Hypothalamus (tissue), 51 donors: ENCODE data around the gene CSRP3.

Experiments
- DNase-seq, 51 donors: peaks; one replicate each; lab custom pipeline; 2025; lab: John Stamatoyannopoulos, UW

Gene CSRP3

DNA sequence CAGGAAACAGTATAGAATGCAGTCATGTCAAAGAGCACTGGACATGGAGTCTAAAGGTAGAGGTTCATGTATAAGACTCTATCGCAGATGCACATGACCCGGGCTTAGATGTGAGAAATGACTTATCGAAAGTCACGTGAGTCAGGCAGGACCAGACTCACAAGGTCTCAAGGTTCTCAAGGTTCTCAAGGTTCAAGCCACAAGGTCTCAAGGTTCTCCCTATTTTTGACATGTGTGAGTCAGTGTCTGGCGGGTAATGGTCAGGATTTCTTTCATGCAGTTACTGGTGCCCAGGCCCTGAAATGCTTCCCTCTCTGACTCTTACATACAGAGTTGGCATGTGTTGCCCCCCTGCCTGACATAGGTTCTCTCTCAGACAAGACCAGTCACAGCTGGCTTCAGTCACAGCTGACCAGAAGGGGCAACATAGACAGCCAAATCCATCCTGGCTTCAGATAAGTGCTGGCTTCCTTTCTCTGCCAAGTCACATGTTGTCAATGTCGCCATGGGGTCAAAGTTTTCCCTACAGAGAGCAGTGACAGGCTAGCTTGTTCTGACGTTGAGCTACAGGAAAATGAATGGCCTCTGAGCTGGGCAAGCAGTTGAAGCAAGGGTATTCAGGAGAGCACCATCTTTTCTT, 10.1 kb downstream of the CSRP3 start:
- DNase-seq, result no peak

DNA sequence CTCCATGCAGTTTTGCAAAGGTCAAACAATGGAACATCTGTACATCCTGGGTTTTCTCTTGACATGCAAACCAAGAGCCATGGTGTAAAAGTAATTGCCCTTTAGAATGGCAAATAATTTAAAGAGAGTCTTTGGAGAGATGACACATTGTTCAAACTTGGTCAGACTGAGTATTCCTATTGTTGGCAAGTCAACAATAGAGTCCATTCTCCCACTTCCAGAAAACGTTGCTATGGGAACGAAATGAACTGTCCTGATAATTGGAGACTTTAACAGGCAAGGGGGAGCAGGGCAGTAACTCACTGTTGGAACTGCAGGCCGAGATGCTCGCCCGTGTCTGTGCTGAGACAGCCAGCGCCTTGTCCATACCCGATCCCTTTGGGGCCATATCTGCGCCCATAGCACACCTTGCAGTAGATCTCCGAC, 13.9 kb downstream of the CSRP3 start:
- DNase-seq, result peak in 30 of 51 donors; percentile 2 to 60 (median 22)

DNA sequence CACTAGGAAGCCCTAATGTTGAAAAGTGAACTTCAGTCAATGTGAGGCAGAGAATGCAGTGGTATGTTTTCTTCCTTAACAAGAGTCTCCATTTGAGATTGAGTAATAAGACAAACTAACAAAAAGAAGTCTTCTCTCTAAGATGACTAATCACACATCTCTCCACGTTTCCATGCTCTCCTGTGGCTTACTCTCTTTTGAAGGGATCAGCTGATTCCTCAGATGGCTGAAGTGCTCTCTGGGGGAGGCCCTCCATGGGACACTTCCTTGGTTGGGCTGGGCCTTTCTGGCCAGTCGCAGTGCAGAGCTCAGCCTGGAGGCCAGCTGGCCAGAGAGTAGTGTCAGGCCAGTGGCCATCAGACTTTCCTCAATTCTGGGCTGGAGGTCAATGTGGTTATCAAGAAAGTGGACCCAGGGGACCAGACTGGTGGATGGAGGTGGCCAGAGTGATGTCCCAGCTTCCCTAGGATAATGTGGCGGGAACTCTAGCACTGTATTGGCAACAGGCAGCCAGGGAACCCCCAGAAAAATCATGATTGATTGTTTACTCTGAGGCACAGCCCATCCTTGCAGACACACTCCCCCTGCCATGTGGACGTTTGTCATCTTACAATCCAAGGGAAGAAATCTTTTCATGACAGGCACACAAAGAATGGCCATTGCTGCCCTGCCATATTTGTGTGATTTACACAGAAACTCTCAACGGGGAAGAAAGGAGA, 14.5 kb downstream of the CSRP3 start:
- DNase-seq, result peak in 2 of 51 donors; percentile 6 to 22

DNA sequence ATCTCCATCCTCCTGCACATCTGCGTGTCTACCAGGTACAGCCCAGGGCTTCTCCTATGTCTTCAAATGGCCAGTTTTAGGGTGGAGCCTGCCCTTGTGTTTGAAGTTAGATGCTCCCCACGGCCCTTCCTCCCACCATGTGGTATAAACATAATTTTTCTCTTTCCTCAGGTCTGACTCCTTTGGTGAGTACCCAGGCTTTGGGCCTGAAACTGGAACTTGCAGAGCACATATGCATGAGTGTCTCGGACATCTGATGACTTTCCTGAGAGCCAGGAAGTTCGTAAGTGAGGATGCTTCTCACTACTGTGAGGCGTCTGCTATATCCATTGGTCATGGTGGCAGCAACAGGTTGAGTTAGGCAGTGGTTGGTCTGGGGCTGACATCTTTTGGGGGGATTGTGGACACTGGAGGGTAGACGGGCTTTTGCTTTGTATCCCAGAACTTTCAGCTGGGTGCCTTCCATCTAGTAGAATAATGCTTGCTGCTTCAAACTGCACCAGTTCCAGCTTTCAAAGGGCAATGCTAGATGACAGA, 16.2 kb downstream of the CSRP3 start:
- no peak for DNase-seq

DNA sequence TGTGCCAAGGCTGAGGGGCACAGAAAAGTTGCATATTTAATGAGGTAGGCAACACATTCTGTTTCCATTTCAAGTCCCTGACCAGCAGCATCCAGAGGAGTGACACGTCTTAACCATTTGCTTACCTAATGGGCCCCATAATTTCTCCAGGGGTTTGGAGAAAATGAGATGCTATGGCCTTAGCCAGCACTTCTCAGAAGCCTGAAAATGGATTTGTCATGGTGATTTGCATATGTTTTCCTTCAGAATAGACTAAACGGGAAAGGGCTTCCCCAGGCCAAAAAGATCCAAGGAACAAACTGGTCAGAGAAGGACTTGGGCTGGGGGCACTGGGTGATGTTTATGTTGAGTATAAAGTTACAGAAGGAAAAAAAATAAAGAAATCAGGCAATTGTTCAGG, 16.7 kb downstream of the CSRP3 start:
- DNase-seq, result no peak

DNA sequence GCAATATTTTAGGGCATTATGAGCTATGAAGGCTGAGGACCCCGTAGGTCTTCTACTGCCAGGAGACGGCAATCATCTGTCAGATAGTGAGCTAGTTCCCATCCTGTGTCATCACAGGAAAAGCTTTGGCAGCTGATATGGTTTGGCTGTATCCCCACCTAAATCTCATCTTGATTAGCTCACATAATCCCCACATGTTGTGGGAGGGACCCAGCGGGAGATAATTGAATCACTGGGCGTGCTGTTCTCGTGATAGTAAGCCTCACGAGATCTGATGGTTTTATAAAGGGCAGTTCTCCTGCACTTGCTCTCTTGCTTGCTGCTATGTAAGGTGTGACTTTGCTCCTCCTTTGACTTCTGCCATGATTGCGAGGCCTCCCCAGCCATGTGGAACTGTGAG, 18.1 kb downstream of the CSRP3 start:
- DNase-seq, result no peak

DNA sequence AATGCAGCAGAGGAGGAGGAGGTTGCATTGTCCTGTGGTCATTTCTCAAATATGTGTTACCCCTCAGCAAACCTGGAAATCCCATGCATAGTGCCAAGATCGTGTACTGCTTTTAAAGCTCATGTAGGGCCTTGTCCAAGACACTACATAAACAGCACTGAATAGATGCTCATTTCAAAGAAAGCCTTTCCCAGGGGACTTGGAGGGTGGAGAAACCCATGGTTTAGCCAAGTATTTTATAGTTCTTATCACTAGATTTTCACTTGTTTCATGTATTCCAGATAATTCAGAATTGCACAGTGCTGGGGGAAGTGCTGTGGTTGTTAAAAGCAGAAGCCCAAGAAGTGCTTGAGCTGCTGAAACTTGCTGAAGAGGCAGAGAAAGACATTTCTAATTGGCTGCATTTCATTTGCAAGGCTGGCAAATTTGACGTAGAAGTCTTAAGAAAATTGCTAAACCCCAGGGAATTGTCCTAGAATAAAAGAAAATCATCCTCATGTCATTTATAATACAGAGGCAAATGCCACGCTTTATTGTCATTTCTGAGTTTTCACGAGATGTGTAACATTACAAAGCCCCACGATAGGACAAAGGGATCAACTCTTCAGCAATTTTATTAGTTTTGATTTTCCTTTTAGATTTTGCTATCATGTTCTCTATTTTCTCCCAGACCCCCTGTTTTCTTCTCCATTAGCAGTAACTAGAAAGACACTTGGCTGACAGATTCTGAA, 20.1 kb downstream of the CSRP3 start:
- DNase-seq, result no peak

DNA sequence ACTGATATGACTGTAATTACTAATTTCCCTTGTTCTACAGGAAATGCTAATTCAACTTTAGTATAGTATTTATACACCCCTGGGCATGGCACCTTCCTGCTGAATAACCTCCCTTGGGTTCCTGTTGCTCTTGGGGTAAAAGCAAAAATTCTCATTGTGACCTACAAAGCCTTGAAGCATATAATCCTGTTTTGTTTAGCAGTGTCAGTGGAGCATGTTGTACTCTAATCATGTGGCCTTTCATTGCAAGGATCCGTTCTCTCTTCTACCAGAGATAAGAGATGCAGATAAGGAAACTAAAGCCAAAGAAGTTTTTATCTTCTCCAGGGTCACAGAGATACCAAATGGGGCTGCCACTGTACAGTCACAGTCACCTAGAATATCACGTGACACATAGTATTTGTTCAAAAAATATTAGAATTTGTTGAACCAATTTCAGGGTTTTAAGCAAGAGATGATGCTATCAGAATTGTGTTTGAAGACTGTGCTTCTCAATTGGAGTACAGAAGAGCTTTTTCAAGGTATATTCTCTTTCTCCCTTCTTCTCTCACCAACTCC, 25.1 kb downstream of the CSRP3 start:
- DNase-seq, result no peak

DNA sequence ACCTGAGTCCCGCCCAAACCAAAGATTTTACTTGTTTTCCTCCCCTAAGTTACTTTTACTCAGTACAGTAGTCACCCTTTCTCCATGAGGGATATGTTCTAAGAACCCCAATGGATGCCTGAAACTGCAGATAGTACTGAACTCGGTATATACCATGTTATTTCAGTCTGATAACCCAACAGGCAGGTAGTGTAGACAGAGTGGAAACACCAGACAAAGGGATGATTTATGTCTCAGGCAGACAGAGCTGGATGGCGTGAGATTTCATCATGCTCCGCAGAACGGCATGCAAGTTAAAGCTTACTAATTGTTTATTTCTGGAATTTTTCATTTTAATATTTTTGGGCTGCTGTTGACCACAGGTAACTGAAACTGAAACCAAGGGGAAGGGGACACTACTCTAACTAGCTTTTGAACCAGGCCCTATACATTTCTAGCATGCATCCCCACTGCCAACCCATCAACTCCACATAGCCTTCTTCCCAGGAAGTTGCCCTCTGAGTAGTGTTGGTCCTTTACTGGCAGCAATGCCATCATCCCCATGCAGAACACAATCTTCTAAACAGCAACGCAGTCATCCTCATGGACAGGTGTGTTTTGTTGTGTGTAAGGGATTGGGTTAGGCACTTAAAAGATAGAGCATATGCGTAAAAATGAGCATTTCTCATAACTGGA, 27.7 kb downstream of the CSRP3 start:
- no peak for DNase-seq

DNA sequence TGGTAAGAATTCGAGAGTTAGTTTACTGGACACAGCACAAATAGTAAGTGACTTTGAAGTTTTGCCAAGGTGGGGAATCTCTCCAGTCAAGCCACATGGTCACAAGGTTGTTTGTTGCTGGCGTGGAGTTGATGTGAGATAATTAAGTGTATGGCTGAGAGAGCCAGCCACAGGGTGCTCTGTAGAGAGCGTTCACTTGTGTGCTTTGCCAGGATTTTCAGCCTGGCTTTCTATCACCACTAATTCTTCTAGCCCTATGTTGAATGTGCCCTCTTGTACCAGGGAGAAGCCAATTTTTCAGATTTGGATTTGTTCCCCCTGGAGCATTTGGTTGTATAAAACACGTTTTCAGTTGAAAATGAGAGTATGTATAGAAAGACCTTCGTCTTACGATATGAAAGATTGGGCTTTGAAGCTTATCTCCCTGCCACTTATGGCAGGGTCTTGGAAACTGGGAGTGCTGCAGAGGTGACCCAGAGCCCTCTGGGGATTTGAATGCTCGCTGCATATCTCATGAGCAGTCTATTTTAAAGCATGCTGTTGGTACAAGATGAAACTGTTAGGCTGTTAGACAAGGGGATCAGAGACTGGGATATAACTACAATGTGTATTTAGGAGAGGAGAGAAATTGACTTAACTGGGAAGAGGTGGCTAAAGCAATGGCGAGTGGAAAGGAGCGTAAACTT, 28.6 kb downstream of the CSRP3 start:
- DNase-seq, result no peak

DNA sequence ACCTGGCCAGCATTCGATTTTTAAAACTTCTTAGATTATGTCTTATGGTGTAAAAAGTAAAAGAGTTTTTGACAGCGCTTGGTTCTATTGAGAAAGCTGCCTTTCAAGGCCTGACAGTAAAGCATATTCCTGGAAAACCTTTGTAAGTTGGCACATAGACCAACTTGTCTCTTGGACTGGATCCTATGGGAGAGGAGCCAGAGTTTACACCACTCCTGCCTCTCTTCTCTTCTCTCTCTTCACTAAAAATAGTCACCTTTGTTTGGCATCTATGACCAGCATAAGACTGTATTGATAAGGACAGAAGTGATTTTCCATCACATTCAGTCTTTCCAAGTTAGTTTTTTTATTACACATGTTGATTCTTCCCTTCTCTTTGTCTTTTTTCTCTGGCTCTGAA, 33.7 kb downstream of the CSRP3 start:
- DNase-seq, result no peak

DNA sequence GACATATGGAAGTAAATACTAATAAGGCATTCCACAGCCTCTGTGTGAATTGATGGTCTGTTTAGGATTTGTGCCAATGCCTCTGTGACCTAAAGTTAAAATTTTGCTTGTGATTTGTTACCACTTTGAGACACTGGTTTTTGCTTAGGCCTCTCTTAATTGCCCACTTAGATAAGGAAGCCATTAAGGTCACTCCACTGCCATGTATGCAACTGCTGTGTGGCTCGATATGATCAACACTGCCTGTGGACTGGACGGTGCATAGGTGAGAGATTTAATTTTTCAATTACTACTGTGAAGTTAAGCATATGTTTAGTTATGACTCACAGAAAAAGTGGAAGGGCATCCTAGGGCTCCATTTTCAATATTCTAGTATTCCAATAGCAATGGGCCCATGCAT, 36.9 kb downstream of the CSRP3 start:
- no peak for DNase-seq

DNA sequence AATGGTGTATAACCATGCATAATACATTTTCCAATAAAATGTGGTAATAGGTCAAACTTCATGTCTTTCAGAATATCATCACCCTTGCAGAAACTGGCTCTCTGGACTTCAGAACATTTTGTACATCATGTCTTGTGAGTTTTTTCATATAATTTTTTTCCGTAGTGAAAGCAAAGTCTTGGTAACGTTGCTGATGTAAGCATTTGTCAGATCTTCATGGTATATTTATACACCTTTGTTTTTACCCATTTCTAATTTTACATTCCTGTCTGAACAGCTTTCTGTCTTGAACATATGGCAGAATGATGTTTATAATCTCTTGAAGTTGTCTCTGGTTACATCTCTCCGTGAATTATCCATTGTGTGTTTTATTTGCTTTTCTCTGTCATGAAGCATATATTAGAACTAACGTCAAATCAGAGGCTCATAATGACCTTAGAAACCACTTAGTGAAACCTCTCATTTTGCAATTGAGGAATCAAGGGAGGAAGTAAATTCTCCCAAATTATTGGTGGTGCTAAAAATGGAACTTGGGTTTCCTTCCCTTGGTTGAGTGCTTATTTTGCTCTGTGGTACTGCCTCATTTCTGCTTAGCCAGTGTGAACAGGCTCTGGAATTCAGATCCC, 37.4 kb downstream of the CSRP3 start:
- DNase-seq, result no peak

DNA sequence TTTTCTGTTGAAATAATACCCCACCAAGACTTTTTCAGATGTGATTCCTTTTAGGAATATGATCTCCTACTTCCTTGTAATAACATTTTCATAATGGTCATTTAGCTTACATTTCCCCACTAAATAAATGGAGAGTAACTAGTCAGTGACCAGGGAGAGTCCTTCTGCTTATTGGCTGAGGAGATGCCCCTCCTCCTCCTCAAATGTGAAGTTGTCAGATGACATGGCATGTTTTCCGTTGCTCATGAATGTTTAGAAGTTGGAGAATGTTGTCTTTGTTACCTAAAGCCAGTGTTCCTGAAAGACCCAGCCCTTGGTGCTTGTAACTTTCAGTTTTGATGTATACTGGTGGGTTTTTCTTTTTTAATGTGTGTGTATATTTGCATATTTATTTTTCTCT, 38.2 kb downstream of the CSRP3 start:
- no peak for DNase-seq

DNA sequence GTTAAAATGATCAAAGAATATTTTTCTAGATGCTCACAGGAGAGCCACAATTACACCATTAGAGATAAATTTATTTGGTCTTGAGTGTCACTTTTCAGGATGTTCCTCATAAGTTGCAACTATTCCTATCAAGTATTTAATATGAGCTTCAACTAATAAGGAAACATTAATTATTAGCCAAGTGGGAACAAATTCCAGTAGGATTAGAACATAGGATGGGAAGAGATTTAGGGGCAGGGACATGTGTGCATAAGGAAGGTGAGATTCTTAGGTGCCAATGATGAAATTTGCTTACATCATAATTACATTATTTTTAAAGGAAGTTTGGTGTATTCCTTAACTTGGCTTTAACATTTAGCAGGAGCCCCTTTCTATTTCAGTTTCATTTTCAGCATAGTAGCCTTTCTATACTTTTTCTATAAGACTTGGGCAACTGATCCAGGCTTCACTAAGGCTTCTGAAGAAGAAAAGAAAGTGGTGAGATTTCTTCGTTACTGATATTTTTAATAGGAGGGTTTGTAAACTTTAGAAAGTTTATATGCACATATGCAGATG, 38.8 kb downstream of the CSRP3 start:
- no peak for DNase-seq

DNA sequence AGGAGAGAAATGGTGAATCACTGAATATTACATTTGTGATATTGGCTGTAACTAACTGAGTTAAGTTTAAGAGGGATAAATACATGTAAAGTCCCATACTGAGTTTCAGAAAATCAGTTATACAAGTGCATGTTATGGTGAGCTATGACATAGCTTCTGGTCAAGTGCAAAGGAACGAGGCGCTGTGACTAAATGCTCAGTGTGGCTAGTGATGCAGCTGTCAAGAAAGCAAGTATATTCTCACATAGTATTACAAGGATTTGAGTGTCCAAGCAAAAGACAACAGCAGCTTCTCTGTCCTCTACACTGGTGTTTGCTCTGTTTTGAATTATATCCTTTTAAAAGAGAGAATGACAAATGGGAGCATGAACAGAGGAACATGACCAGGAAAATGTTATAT, 40.1 kb downstream of the CSRP3 start:
- DNase-seq, result no peak

DNA sequence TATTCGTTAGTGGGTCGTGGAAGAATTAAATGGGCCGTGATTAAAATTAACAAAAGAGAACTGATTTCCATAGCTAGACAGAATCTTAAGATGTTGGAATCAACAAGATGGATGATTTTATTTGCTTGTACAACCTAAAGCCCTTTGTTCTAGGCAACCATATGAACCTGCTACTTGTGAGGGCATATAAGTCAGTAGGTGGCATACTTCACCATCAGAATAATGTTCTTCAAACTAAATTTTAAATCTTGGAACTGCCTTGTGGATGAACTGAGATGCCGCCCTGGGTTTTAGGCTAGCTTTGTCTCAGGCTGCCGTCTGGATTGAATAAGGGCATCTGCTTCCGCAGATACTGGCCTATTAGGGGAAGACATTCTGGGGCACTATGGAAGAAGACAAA, 40.9 kb downstream of the CSRP3 start:
- DNase-seq, result no peak

DNA sequence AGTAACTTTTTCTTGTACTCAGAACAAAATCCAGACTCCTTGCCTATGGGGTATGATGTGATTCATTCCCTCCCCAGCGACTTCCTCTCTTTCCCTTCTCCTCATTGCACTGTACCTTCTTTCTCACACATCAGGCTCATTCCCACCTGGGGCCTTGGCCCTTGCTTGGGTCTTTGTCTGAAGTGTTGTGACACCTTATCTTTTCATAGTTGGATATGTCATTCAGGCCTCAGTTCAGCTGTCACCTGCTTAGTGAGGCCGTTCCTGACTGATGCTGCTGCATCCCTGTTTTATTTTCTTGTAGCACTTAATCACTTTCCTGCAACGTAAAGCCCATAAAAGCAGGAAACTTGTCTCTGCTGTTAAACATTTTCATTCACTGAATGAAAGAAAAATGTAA, 44.9 kb downstream of the CSRP3 start:
- DNase-seq, result no peak

DNA sequence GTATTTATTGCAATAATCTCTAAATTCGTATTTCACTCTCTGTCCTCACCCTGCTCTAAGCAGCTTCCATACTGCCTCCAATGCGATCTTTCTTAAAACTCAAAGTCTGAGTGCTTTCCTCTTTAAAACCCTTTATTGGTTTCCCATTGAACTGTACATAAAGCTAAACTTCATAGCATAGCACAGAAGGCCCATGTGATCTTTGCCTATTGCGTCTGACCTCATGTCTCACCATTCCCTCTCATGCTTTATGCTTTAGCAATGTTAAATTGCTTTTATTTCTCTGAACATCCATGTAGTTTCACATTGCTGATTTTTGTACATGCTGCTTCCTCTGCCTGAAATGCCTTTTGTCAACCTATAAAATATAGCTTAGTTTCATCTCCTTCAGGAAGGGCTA, 56.5 kb downstream of the CSRP3 start:
- DNase-seq, result no peak
